ENCODE measurements around the gene ESPL1.

ESPL1 gene

DNA sequence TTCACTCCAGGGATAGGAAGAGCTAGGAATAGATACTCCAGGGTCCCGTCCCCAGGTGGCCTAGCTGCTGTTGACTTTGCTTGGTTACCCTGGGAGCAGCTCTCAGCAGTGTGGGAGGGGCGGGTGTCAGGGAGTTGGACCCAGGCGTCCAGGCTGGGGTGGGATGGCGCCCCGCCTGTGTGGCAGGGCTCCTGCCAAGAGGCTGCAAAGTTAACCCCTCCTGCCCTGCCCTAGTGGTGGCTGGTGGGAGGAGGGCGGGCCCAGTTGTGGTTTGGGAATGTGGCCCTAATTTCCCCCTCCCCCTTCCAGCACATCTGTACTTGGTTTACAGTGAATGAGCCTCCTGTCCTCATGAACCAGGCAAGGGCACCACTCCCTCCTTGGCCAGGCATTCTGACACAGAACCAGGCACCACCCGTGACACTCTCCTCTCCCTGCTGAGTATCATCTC, 34.4 kb upstream of the ESPL1 start:
- Histone ChIP-seq H3K27me3 (replicated peaks; ENCODE audit: control insufficient read depth, insufficient read depth, low read length) (no peaks in the 10 kb centered on the region; the same call in 1 of the 2 replicates), H3K4me3 (replicated peaks; ENCODE audit: low read depth, low read length) (no peak overlapping the region), H3K36me3 (ENCODE audit: control insufficient read depth, insufficient read depth, low read length) (no peaks in the 10 kb centered on the region)
- TF ChIP-seq, protein P1, sequence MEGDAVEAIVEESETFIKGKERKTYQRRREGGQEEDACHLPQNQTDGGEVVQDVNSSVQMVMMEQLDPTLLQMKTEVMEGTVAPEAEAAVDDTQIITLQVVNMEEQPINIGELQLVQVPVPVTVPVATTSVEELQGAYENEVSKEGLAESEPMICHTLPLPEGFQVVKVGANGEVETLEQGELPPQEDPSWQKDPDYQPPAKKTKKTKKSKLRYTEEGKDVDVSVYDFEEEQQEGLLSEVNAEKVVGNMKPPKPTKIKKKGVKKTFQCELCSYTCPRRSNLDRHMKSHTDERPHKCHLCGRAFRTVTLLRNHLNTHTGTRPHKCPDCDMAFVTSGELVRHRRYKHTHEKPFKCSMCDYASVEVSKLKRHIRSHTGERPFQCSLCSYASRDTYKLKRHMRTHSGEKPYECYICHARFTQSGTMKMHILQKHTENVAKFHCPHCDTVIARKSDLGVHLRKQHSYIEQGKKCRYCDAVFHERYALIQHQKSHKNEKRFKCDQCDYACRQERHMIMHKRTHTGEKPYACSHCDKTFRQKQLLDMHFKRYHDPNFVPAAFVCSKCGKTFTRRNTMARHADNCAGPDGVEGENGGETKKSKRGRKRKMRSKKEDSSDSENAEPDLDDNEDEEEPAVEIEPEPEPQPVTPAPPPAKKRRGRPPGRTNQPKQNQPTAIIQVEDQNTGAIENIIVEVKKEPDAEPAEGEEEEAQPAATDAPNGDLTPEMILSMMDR (IDR thresholded peaks at IDR 0.05; ENCODE audit: insufficient read depth, low read length, poor library complexity, severe bottlenecking) = no peak
- no peak for DNase-seq (ENCODE audit: extremely low read depth, insufficient read length)

DNA sequence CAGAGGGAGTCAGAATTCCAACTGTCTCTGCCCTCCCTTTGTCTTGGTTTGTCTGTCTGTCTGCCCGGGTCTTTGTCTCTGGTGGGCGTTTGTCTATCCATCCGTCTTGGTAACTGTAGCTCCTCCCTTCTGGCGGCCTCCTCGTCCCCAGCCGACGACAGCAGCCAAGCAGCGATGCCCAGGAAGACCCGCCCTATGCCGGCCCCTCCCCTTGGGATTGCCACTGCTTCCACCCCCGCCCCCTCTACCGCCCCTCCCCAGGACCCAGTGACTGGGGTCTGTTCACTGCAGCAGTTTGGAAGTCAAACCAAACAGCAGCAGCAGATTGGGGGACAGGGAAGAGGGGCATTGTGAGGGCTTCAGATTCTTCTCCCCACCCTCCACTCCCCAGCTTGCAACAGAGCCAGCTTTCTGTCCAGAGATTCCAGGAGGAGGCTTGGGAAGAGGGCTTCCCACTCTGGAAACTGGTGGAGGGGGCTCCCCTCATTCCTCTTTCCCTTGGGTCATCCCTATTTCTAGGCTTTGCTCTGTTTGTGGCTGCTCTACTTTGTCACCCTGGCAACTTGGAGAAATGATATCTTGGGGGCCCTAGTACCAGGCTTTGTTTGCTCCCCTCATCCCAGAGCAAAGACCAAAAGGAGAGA, 33.7 kb upstream of the ESPL1 start:
- Histone ChIP-seq H3K4me3 (replicated peaks; ENCODE audit: low read depth, low read length) (no peak overlapping the region), H3K27me3 (replicated peaks; ENCODE audit: control insufficient read depth, insufficient read depth, low read length) (no peaks in the 10 kb centered on the region; the same call in 1 of the 2 replicates), H3K36me3 (ENCODE audit: control insufficient read depth, insufficient read depth, low read length) (no peaks in the 10 kb centered on the region)
- no peak for DNase-seq (ENCODE audit: extremely low read depth, insufficient read length)
- TF ChIP-seq, protein P1 (IDR thresholded peaks at IDR 0.05; ENCODE audit: insufficient read depth, low read length, poor library complexity, severe bottlenecking) = no peak

DNA sequence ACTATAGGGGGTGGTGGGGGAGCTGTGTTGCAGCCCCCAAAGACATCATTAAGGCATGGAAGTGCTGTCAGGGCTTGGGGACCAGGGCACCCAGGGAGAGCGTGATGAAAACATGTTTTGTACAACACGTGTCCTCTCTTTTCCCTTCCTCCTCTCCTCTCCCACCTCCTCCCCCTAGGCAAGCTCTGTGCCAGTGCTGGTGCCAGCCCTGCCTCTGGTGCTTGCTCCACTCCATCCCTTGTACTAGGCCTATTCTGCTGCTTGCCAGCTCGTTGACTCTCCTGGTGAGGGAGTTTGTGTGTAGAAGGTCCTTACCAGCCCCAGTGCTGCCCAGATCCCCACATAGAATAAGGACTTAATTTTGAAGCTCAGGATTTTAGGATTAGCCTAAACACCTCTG, 32.9 kb upstream of the ESPL1 start:
- TF ChIP-seq, protein P1 (IDR thresholded peaks at IDR 0.05; ENCODE audit: insufficient read depth, low read length, poor library complexity, severe bottlenecking) = no peak
- no peak overlapping the region for H3K4me3 ChIP-seq (replicated peaks; ENCODE audit: low read depth, low read length)
- no peaks in the 10 kb centered on the region for H3K36me3 ChIP-seq (ENCODE audit: control insufficient read depth, insufficient read depth, low read length)
- H3K27me3 ChIP-seq (replicated peaks; ENCODE audit: control insufficient read depth, insufficient read depth, low read length) = no peaks in the 10 kb centered on the region; the same call in 1 of the 2 replicates
- DNase-seq (ENCODE audit: extremely low read depth, insufficient read length) = no peak

DNA sequence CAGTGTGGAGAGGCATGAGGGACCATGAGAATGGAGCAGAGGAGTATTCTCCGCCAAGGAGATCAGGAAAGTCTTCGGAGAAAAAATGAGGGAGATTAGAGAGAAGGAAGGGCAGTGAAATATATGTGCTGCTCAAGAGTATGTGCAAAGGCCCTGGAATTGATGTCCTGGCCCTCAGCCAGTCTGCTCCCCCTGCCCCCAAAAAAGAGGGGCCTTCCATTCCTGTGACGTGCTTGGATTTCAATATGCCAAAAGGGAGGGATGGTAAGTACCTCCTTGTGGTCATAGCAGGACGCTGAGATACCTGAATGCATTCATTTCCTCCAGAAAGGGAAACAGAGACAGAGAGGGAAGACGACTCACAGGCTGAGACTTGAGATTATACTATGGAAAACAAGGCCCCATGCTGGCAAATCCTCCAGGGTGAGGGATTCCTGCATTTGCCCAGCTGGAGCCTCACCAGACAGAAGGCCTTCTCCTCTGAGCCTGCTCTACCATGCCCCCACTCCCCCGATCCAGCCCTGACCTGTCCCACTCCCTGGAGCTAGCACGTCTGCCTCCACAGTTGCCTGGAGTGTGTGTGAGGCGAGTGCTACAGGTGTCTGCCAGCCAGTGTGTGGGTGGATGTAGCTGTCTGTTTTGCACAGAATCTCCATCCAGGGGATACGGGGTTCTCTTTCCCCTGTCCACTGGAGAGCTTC, 32.2 kb upstream of the ESPL1 start:
- H3K36me3 ChIP-seq (ENCODE audit: control insufficient read depth, insufficient read depth, low read length) = no peaks in the 10 kb centered on the region
- TF ChIP-seq, protein P1 (IDR thresholded peaks at IDR 0.05; ENCODE audit: insufficient read depth, low read length, poor library complexity, severe bottlenecking) = no peak
- H3K27me3 ChIP-seq (replicated peaks; ENCODE audit: control insufficient read depth, insufficient read depth, low read length) = no peaks in the 10 kb centered on the region; the same call in 1 of the 2 replicates
- no peak for DNase-seq (ENCODE audit: extremely low read depth, insufficient read length)
- H3K4me3 ChIP-seq (replicated peaks; ENCODE audit: low read depth, low read length) = no peak overlapping the region

DNA sequence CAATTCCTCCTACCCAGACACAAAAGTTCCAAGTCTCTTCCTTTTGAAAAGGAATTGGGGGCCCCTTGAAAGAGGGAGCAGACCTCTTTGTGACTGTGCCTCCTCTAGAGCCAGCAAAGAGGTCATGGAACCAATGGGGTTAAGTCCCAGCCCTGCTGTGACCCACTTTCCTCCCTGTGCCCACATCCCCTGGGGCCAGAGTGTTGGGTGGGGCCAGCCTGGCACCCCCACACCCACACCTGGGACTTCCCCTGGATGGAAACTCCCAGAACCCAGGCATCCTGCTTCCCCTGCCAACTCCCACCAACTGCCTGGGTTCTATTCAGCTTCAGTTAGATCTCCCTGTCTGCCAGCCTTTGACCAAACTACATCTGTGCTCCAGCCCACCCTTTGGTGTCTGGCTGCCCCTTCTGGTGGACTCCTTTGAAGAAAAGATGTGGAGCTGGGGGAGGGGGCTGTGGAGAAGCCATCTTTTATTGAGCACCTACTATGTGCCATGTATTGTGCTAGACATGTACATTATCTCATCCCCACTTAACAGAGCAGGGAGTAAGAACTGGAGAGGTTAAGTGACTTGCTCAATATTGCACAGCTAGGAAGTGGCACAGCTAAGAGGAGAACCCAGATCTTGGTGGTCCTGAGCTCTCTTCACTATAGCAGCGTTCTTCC, 31.5 kb upstream of the ESPL1 start:
- DNase-seq (ENCODE audit: extremely low read depth, insufficient read length) = no peak
- Histone ChIP-seq H3K4me3 (replicated peaks; ENCODE audit: low read depth, low read length) (no peak overlapping the region), H3K27me3 (replicated peaks; ENCODE audit: control insufficient read depth, insufficient read depth, low read length) (no peaks in the 10 kb centered on the region; the same call in 1 of the 2 replicates), H3K36me3 (ENCODE audit: control insufficient read depth, insufficient read depth, low read length) (no peaks in the 10 kb centered on the region)
- TF ChIP-seq, protein P1 (IDR thresholded peaks at IDR 0.05; ENCODE audit: insufficient read depth, low read length, poor library complexity, severe bottlenecking) = no peak
